Measurements from ENCODE around the gene CCNG2. TPM values are rescaled to one million over a fixed set of nuclear protein-coding genes. Genes with fewer than 3 reads are reported as not detected.

Gene CCNG2
- total and polyA plus RNA-seq, 2 of the 4 experiments (the other 2 are of a cell fraction) = 11.3 to 14.9 TPM

DNA sequence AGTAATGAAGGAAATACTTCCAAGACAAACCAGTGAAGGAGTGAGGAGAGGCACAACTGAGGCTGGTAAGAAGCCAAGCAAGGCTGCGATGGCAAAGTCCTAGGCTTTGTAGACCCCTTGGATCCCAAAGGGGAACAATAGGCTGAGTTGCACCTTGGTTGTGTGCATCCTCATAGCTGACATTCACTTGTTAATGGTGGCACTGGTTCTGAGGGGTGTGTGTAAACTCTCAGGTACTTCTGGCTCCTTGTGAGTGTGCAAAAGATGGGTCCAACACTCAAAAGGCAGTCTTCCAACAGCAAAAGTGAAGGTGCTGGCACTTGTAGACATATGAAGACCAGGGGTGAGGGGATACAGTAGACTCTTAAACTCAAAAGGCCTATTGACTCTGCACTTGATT is 60.5 kb downstream of the CCNG2 start:
- H2AK9ac ChIP-seq (replicated peaks; ENCODE audit: low read depth, low read length, poor library complexity) = no peak overlapping the region

More for the DNA sequence above, 60.5 kb downstream of the CCNG2 start:
- Histone ChIP-seq H3K9ac (ENCODE audit: low read depth, low read length) (no peak overlapping the region), H3K4ac (ENCODE audit: low read depth, low read length) (no peak overlapping the region), H4K8ac (ENCODE audit: low read depth in 2 of 2, low read length in 2 of 2) (no peak overlapping the region), H2AK5ac (ENCODE audit: low read depth, low read length) (no peak overlapping the region), H2BK15ac (ENCODE audit: low read depth, low read length) (no peak overlapping the region), H4K91ac (ENCODE audit: insufficient read depth, low read depth, low read length) (no peak overlapping the region), H3K79me1 (ENCODE audit: low read depth in 1 of 2, low read length in 2 of 2) (no peaks in the 10 kb centered on the region), H2AFZ (replicated peaks; ENCODE audit: low read length, poor library complexity) (no peak overlapping the region), H4K5ac (ENCODE audit: low read depth, low read length) (no peak overlapping the region), H3K18ac (ENCODE audit: low read depth, low read length) (no peak overlapping the region), H3K4me2 (ENCODE audit: low read depth, low read length) (no peak overlapping the region), H4K20me1 (ENCODE audit: insufficient read depth, low read length) (no peaks in the 10 kb centered on the region), H3K36me3 (ENCODE audit: control insufficient read depth, insufficient read depth, low read length) (no peaks in the 10 kb centered on the region), H3K56ac (ENCODE audit: extremely low read depth, insufficient read depth, low read length) (no peak overlapping the region), H2BK120ac (ENCODE audit: low read depth, low read length) (no peak overlapping the region), H3K4me1 (ENCODE audit: control insufficient read depth, insufficient read depth, low read length) (no peaks in the 10 kb centered on the region), H3K27ac (ENCODE audit: insufficient read depth, low read length) (no peak overlapping the region), H3K27me3 (ENCODE audit: control insufficient read depth, insufficient read depth, low read length) (peaks cover 39% of the 10 kb centered on the region), H3K4me3 (ENCODE audit: insufficient read depth, low read depth, low read length) (no peak overlapping the region), H3K9me1 (ENCODE audit: insufficient read depth, low read length) (no peaks in the 10 kb centered on the region), H2BK20ac (ENCODE audit: low read depth, low read length) (no peak overlapping the region), H3K23ac (ENCODE audit: low read depth, low read length) (no peak overlapping the region), H3K9me3 (ENCODE audit: control insufficient read depth, insufficient read depth, low read length) (no peaks in the 10 kb centered on the region), H3K14ac (replicated peaks; ENCODE audit: low read depth, low read length) (no peak overlapping the region), H2BK5ac (ENCODE audit: low read depth, low read length, poor library complexity, severe bottlenecking) (no peak overlapping the region)
- no peak for ATAC-seq (ENCODE audit: low read depth)
- BruUV-seq (replicated peaks) = no TSS peak
- intact Hi-C loops (cut with micrococcal nuclease) (no loop called here), dilution Hi-C loops (cut with HindIII; ENCODE audit: low sequenced_read_pairs, unreplicated experiment) (no loop called here), in situ Hi-C loops (cut with MboI; ENCODE audit: low sequenced_read_pairs) (loop anchor here (25.0 kb wide), 1 partner anchor 780 kb away; the partner anchor contains the start of gene SHROOM3)
- TF ChIP-seq MXI1 (IDR thresholded peaks at IDR 0.05; ENCODE audit: borderline replicate concordance, low read depth, low read length) = no peak
- TF ChIP-seq CHD1 (IDR thresholded peaks at IDR 0.05; ENCODE audit: low read depth, low read length) = no peak
- POLR2A ChIA-PET (ENCODE audit: unreplicated experiment) = no interaction called here
- WGBS, 2 experiments (ENCODE audit: extremely low coverage in 2 of 2, insufficient read length in 1 of 2) = 67% methylated on average over 1 of the region's 1 CpG; no CpG with 5 or more reads in 1 of the 2 experiments
- CTCF ChIA-PET = no interaction called here
- no peak for DNase-seq

Data from IMR-90 (cell line).